ENCODE measurements around the gene ARHGDIG. TPM values are rescaled to one million over a fixed set of nuclear protein-coding genes. Genes with fewer than 3 reads are reported as not detected.

The ARHGDIG gene
- total RNA-seq, 1 donor from 2014 or later, result 1.3 TPM

DNA sequence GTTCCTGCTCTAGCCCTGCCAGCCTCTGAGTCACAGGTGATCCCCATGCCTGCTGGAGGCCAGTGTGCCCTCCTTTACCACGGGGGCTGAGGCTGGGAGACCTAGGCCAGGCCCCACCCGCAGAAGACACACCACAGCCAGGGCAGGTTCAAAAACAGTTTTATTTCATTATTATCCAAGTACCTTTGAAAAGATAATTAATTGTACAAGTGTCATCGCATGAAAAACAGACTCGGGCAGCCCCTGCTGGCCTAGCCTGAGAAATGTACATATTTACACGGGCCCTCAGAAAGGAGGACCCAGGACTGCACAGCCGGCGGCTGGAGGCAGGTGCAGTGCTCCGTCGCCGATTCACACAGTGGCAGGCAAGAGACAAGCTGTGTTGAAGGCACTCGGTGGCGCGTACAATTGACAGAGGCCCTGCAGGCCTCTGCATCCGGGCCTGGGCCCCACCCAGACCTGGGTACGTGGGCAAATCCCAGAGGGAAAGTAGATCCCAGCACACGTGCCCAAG, 7.0 kb downstream of the ARHGDIG start:
- ATAC-seq, result no peak
- Histone ChIP-seq H3K36me3 (peaks cover 45% of the 10 kb centered on the region), H3K4me3 (no peak overlapping the region), H3K27ac (no peak overlapping the region), H3K9me3 (no peaks in the 10 kb centered on the region), H3K4me1 (no peaks in the 10 kb centered on the region), H3K27me3 (peaks cover 2% of the 10 kb centered on the region)
- TF ChIP-seq, protein P1, sequence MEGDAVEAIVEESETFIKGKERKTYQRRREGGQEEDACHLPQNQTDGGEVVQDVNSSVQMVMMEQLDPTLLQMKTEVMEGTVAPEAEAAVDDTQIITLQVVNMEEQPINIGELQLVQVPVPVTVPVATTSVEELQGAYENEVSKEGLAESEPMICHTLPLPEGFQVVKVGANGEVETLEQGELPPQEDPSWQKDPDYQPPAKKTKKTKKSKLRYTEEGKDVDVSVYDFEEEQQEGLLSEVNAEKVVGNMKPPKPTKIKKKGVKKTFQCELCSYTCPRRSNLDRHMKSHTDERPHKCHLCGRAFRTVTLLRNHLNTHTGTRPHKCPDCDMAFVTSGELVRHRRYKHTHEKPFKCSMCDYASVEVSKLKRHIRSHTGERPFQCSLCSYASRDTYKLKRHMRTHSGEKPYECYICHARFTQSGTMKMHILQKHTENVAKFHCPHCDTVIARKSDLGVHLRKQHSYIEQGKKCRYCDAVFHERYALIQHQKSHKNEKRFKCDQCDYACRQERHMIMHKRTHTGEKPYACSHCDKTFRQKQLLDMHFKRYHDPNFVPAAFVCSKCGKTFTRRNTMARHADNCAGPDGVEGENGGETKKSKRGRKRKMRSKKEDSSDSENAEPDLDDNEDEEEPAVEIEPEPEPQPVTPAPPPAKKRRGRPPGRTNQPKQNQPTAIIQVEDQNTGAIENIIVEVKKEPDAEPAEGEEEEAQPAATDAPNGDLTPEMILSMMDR (IDR thresholded peaks at IDR 0.05), result no peak
- intact Hi-C loops (cut with DNase I), result no loop called here
- no peak for DNase-seq

DNA sequence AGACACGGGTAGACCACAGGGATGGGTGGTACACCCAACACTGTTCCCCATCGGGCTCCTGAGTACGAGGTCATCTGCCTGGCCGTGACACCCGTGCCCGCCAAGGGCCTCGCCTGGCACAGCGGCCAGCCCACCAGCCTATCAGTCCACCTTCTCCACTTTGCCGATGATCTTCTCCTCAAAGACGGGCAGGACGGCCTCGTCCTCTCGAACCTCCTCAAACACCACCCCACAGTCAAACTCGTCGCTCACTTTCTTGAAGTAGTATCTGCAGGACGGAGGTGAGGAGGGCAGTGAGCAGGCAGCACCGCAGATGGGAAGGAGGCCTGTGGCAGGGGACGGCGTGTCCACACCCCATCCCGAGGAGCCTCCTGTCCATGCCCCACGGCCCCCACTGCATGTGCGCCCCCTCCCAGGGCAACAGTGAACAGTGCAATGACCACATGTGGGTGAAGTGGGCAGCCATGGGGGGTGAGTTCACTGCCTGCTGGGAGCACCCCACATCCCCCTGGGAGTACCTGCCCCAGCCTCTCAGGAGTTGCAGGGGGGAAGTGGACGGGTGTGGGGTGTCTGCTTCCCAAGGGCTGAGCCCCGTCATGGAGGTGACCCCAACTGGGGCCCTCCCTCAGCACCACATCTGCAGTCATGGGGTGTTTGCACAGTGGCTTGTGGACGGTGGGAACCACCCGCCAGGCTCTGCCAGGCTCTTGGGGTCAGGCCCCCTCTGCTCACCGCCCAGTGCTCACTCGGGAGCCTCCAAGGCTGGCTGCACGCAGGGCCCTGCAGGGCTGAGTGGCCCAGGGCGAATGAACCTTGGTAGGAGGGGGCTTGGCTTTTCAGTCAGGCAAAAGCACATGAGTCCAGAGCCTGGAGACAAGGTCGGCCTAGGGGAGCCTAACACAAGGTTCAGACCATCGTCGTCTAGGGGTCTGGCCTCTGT, 7.9 kb downstream of the ARHGDIG start:
- ATAC-seq (no peak), DNase-seq (no peak)
- H3K9me3 ChIP-seq, result no peaks in the 10 kb centered on the region
- H3K27me3 ChIP-seq, result no peaks in the 10 kb centered on the region
- intact Hi-C loops (cut with DNase I), result no loop called here
- TF ChIP-seq, protein P1 (IDR thresholded peaks at IDR 0.05), result no peak
- H3K36me3 ChIP-seq, result peaks cover 54% of the 10 kb centered on the region
- H3K27ac ChIP-seq, result no peak overlapping the region
- H3K4me1 ChIP-seq, result no peaks in the 10 kb centered on the region
- H3K4me3 ChIP-seq, result no peak overlapping the region

DNA sequence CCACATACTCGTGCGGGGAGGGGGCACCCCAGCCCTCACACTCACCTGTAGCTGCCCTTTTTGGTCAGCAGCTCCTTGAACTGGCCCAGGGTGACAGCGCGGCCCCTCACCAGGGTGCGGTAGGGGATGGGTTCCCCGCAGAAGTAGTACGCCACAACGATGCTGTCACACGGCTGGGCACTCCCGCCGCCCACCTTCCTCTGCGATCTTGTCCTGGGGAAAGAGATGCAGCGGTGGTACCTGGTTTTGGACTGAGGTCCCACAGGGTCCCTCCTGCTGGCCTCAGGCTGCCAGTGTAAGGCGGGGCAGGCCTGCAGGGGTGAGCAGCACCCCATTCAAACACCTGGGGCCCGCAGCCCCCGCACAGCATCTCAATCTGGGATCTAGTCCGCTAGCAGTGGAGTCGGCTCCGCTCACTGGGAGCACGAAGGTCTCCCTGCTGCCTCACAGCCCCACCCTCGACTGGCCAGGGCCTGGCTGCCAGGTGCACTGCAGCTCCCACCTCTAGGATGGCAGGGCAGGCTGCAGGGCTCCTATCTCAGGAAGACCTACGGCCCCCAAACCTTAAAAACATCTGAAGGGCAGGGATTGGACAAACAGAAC, 9.1 kb downstream of the ARHGDIG start:
- Histone ChIP-seq H3K9me3 (no peaks in the 10 kb centered on the region), H3K4me3 (no peak overlapping the region), H3K27me3 (no peaks in the 10 kb centered on the region), H3K27ac (no peak overlapping the region), H3K4me1 (no peaks in the 10 kb centered on the region), H3K36me3 (peaks cover 57% of the 10 kb centered on the region)
- no peak for DNase-seq
- ATAC-seq, result no peak
- intact Hi-C loops (cut with DNase I), result no loop called here
- TF ChIP-seq, protein P1 (IDR thresholded peaks at IDR 0.05), result no peak

DNA sequence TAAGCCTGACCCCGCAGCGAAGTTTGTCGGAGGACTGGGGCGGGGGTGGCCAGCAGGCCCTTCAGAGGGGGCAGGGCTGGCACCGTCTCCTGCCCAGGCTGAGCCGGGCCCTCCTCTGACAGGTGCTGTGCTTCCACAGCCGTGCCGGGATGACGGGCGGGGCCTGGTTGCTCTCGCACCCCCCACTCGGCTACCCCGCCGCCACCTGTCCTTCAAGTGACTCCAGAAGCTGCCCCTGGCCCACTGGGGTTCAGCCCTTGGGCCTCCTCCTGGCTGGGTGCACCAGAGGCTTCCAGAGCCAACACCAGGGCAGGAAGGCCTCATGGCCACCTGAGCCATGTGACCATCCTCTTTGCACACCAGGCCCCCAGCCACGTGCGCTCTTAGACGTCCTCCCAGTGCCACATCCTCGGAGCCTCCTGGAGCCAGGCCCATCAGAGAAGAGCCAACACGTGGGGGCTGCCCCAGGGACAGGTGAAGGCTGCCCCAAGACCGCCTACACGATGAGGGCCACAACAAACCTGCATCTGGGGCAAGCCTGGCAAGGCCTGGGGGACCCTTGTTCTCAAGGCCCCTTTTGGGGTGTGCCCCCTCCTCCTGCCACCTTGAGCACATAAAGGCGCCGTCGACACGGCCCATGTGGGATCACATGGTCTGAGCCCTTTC, 9.8 kb downstream of the ARHGDIG start:
- Histone ChIP-seq H3K4me1 (no peaks in the 10 kb centered on the region), H3K27ac (no peak overlapping the region), H3K36me3 (peaks cover 57% of the 10 kb centered on the region), H3K27me3 (no peaks in the 10 kb centered on the region), H3K9me3 (no peaks in the 10 kb centered on the region), H3K4me3 (no peak overlapping the region)
- ATAC-seq (no peak), DNase-seq (no peak)
- TF ChIP-seq, protein P1 (IDR thresholded peaks at IDR 0.05), result no peak
- intact Hi-C loops (cut with DNase I), result no loop called here

DNA sequence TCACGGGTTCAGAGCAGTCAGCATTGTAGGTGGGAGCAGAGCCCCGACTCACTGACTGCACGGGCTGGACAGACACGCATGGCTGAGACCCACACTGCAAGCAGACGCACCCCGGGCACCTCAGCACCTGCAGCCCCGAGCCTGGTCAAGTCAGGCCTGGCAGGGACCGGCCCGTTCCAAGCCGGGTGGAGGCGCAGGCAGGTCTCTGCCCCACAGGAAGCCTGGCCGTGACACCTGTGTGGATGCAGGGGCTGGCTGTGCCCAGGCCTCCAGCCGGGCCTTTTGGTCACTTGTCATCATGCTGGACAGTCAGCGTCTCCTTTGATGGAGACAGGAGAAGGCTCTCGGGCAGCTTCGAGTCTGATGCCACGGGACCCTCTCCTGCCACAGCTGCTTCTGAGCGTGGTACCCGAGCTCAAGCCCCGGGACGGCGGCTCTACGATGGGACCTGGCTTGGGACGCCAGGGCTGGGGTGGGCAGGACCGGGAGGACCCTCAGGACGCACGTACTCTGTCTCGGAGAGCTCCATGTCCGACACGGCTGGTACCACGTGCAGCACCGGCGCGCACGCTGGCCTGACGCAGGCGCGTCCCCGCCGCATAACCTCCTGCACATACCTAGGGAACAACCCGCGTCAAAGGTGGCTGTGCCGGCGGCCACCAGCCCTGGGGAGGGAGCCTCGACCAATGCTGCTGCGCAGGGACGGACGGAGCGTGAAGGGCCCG, 10.5 kb downstream of the ARHGDIG start:
- Histone ChIP-seq H3K36me3 (peaks cover 57% of the 10 kb centered on the region), H3K4me1 (no peaks in the 10 kb centered on the region), H3K9me3 (no peaks in the 10 kb centered on the region), H3K27me3 (no peaks in the 10 kb centered on the region), H3K27ac (no peak overlapping the region), H3K4me3 (no peak overlapping the region)
- DNase-seq (no peak), ATAC-seq (no peak)
- intact Hi-C loops (cut with DNase I), result no loop called here
- TF ChIP-seq, protein P1 (IDR thresholded peaks at IDR 0.05), result no peak
